NK-92 (cell line): ENCODE results near the gene KCNMB4.

ENCODE experiments used
- DNase-seq: peaks from one replicate; lab custom pipeline; 2025; ENCODE audit not compliant: unreplicated experiment; lab: John Stamatoyannopoulos, UW

KCNMB4 gene

DNA sequence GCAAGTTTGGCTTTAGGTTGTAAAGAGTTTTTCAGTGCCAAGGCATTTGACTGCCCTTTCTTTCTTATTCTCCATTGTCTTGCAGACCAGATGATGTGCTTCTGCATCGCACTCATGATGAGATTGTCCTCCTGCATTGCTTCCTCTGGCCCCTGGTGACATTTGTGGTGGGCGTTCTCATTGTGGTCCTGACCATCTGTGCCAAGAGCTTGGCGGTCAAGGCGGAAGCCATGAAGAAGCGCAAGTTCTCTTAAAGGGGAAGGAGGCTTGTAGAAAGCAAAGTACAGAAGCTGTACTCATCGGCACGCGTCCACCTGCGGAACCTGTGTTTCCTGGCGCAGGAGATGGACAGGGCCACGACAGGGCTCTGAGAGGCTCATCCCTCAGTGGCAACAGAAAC lies 64.3 kb downstream of the KCNMB4 start:
- no peak for DNase-seq

DNA sequence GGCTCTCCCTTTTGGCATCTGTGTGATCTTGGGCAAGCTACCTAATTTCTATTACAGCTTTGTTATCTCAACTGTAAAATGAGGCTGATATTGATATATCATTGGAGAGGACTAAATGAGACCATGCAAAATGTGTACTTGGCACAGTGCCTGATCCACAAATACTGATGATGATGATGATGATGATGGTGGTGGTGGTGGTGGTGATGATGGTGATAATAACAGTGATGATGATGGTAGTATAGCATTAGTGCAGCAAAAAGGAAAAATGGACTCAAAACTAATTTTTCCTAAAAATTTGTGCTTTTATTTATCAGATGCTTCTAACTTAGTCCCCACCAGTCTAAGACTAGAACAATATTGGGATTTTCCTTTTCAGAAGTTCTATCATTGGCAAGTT lies 70.7 kb downstream of the KCNMB4 start:
- DNase-seq: no peak

DNA sequence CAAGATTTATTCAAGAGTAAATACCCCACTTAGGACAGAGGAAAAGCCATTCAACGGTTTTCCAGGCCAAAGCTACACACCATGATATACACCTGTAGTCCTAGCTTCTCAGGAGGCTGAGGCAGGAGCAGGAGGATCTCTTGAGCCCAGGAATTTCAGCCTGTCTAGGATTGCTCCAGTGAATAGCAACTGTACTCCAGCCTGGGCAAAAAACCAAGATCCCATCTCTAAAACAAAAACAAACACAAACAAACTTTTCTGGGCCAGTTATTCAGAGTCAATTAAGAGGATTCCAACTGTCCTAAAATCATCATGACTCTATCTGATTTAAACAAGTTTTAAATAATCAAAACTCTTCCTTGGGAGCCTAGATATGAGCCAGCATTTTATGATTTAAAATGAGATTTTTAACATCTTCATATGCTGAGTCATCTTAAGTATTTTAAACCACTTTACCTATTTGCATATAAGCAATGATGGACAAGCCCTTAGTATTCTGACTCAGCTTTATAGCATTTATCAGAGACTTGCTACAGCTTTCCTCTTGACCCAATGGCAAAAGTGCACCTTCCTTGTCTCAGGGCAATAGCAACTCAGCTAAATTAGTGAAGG lies 77.1 kb downstream of the KCNMB4 start:
- no peak for DNase-seq

DNA sequence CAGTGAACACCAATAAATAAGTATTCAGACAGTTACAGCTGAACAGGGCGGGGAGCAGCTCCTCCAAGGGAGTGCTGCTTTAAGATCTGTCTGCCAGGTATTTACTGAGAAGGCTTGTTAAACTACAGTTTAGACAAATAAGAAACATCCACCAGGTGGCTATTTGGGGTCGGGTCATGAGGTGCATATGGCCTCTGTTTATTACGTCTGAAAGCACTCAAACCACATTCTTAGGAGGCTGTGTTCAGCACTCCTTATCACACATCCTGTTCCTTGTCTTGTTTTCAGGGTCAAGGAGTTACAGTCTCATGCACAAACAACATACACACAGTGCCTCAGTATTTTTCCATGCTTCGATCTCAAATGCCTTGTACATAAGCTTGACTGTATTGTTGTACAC lies 78.8 kb downstream of the KCNMB4 start:
- no peak for DNase-seq

DNA sequence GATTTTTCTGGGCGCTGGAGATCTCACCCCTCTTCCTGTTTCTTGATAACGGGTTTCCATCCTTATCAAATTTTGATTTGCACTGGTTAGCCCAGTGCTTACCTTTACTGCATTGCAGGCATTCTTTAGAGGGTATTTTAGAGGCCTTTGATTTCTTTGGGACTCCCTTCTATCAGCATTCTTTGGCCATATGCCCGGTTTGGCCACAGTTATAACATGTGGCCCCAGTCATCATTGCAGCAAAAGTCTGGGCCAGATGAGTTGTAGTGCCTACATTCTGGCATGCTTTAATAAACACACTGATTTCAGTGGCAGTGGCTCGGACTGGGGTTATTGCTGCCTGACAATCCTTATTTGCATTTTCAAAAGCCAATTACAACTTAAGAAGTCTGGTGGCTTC lies 82.3 kb downstream of the KCNMB4 start:
- DNase-seq: no peak

DNA sequence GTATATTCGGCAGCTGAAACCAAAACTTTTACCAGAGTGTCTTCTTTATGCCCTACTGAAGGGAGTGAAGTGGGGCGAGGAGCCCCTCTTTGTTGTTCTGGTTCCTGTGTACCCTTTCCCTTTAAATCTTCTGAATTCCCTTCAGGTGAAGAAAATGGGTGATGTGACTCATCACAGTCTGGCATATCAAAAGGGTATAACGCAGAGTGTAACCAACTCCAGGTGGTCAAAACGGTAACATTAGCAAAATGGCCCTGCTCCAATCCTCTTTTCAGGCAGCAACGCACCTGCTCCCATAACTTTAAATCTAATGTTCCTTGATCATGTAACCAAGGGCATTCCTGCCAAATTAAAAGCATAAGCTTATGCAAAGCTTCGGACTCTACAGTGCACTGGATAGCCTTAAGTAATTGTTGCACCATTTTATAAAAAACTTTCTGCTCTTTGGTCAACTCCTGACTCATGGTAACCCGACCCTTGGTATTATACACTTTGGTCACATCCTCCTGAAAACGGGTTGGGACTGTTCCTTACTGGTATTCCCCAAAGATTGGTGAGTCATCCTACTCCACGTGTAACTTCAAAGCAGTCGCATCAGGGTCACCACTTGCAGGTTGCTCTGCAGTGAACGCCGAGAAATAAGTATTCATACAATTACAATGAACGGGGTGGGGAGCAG lies 83.1 kb downstream of the KCNMB4 start:
- no peak for DNase-seq

DNA sequence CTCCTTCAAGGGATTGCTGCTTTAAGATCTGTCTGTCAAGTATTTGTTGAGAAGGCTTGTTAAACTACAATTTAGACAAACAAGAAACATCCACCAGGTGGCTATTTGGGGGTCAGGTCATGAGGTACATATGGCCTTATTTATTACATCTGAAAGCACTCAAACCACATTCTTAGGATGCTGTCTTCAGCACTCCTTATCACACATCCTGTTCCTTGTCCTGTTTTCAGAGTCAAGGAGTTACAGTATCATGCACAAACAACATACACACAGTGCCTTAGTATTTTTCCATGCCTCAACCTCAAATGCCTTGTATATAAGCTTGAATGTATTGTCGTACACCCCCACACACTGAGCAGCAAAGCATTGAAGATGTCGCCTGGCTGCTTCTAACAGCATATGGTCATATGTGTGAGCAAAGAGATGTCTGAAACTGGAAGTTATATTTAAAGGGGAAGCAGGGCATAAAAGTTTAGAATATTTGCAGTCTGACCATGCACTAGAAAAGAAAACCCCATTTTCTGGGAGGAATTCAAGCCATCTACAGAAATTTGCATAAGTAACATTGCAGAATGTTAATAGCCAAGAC lies 83.8 kb downstream of the KCNMB4 start:
- DNase-seq: no peak

DNA sequence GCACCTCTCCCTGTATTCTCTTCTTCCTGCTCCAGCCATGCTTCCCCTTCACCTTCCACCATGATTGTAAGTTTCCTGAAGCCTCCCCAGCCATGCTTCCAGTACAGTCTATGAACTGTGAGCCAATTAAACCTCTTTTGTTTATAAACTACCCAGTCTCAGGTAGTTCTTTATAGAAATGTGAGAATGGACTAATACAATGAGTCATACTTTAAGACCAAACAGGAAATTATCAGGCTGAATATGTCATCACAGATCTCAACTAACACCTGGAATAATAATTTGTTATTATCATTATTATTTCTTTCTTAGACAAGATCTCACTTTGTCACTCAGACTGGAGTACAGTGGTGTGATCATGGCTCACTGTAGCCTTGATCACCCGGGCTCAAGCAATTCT lies 85.4 kb downstream of the KCNMB4 start:
- no peak for DNase-seq

DNA sequence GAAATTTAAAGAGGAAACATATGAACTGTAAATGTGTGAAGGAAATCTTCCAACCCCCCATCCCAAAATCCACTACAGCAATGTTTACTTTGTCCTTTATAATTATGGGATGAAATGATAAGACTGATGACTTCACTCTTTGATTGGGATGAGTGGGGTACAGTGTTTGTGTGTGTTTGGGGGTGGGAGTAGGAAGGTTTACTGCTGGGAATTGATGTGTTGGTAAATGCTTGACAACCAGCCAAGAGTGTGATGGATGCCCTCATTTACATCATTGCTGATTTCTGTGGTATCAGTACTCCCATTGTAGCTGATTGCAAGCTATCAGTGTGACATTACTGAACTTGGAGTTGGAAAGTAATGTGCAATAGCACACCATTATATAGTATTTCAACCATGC lies 90.9 kb downstream of the KCNMB4 start:
- no peak for DNase-seq

DNA sequence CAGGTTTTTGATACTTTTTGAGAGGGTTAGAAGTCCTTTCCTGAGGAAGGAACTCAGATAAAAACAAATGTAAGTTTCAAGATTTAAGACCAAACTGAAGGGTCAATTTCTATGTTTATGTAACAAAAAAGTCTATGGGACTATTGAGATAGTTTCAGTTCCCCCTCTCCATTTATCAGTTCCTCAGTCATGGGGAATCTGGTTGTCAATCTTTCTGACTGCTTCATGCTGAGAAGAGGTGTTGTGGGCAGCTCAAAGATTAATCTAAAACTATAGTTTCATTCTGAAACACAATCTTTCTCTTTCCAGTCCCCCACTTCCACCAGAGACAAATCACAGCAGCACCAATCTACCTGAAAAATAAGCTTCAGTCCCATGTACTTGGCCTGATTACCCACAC lies 93.7 kb downstream of the KCNMB4 start:
- no peak for DNase-seq

DNA sequence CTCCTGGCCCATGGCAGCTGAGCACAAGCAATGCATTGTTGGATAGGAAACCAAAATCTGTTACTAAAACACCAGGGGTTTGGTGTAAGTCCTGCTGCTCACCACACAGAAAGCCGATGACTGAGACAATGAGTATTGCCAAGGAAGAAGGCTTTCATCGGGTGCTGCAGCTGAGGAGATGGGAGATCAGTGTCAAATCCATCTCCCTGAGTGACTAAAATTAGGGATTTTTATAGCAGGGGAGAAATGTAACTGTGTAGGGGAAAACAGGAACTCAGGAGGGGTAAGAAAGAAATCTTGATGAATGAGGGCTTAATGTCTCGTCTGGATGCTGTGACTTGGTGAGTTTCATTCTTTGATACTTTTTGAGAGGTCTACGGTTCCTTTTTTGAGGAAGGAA lies 97.9 kb downstream of the KCNMB4 start:
- no peak for DNase-seq

DNA sequence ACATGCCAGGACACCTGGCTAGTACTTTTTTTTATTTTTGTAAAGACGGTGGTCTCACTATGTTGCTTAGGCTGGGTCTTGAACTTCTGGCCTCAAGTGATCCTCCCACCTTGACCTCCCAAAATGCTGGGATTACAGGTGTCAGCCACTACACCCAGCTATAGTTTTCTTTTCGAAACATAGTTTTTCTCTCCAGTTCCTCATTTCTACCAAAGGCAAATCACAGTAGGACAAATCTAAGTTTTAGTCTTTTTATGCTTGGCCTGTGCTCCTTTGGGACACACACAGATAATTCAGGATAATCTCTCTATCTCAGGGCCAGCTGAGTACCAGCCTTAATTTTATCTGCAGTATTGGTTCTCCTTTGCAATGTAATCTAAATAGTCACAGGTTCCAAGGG lies 100.7 kb downstream of the KCNMB4 start:
- DNase-seq: no peak

DNA sequence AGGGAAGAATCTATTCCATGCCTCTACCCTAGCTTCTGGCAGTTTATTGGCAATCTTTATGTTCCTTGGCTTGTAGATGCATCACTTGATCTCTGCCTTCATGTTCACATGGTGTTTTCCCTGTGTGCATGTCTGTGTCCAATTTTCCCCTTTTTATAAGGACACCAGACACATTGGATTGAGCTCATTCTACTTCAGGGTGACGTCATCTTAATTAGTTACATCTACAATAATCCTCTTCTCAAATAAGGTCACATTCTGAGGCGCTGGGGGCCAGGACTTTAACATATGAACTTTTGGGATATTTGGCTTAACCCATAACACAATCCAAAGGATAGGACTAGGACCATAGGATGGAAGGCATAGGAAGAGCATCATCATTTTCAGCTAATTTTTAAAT lies 101.4 kb downstream of the KCNMB4 start:
- DNase-seq: no peak

DNA sequence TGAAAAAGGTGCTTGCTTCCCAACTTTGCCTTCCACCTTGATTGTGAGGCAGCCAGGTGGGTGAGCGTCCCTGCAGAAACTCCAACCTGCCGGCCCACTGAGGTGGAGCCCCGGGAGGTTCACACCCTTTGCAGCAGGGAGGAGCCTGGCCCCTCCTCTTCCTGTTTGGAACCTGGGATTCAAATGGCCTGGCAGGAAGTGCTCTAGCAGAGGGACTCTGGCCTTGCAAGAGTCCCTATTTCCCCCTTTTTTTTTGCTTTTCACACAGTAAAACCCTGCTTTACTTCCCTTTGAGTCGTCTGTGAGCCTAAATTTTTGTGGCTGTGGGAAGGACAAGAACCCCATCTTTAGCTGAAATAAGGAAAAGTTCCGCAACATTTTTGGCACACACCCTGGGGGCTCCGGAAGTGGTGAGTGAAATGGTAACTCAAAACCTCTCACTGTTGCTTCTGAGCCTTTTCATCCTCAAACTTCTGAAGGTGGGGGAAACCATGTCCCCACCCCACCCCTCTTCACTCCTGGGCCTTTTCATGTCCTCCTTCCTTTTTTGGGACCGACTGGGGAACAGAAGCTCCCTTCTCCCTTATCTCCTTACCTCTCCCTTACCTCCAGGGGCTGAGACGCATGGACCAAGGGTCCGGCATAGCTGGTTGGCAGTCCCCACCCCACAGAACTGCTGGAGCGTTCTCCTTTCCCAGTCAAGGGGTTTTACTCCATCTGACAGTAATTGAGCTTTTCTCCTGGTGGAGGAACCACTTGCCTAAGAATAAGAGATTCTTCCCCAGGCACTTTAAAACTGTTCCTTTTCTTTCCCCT lies 102.0 kb downstream of the KCNMB4 start:
- no peak for DNase-seq

DNA sequence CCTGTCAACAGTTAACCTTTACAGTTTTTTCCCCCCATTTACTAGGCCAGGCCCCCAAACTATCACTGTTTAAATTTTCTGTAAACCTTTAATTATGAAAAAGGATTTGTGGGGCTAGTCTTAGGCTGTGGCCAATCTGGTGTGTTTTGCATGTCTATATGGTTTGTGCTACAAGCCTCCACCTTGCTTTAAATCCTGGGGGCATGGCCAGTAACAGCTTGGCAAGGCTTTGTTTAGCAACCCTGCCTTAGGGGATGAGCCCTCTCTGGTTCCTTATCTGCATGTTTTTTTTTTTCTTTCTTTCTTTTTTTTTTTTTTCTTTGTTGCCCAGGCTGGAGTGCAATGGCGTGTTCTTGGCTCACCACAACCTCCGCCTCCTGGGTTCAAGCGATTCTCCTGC lies 102.7 kb downstream of the KCNMB4 start:
- DNase-seq: no peak

DNA sequence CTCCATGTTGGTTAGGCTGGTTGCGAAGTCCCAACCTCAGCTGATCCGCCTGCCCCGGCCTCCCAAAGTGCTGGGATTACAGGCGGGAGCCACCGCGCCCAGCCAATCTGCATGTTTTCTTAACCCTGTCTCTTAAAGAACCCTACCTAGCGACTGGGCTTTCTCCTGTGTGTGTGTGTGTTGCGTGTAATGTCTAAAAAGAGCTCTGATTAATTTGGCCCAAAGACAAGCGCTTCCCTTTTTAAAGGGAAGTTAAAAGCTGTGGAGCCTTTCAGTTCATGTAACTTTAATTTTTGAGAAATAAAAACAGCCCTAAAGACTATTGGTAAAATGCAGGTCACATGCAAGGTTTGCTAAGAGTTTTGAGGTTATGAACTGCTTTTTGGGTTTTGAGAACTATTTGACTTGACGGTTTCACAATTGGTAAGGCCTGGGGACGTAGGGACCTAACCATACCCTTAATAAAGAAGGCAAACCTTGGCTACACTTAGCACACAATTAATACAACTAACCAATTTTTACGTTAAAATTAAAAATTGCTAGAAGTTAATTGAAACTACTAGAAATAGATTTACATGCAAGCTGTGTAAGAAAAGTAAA lies 103.2 kb downstream of the KCNMB4 start:
- DNase-seq: no peak

DNA sequence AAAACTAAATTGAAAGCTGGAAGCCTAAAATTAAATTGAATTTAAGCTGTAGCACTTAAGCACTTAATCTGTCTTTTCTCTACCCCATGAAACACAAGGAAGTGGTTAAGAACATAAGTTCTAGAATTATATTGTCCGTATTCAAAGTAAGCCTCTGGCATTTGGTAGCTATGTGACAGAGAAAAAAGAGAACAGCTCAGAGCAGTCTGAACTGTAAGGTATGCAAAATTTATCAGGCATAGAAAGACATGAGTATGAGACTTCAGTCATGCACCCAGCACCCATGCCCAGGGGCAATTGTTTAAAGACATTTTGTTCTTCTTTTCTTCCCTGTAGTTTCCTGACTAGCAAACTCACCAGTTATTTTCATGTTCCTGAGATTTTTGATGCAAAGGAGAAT lies 116.7 kb downstream of the KCNMB4 start:
- DNase-seq: no peak
